IPS-18c (cell line): ENCODE measurements around the gene MUL1.
"Not testable (repeated sequence)": the region's sequence is repeated elsewhere in the genome, so short reads cannot be mapped to it uniquely, and the experiment has no call there.

Experiments used
- H3K4me3 ChIP-seq: 2 replicates; pipeline ENCODE4 v1.7.0; 2013; ENCODE audit warnings: low read depth, mild to moderate bottlenecking, low read length, moderate library complexity; ENCODE audit not compliant: insufficient read depth
- H3K9me3 ChIP-seq: one replicate; pipeline ENCODE4 v1.6.1; 2013; ENCODE audit warnings: mild to moderate bottlenecking, low read length, moderate library complexity; ENCODE audit not compliant: control insufficient read depth, insufficient read depth

Gene MUL1

DNA sequence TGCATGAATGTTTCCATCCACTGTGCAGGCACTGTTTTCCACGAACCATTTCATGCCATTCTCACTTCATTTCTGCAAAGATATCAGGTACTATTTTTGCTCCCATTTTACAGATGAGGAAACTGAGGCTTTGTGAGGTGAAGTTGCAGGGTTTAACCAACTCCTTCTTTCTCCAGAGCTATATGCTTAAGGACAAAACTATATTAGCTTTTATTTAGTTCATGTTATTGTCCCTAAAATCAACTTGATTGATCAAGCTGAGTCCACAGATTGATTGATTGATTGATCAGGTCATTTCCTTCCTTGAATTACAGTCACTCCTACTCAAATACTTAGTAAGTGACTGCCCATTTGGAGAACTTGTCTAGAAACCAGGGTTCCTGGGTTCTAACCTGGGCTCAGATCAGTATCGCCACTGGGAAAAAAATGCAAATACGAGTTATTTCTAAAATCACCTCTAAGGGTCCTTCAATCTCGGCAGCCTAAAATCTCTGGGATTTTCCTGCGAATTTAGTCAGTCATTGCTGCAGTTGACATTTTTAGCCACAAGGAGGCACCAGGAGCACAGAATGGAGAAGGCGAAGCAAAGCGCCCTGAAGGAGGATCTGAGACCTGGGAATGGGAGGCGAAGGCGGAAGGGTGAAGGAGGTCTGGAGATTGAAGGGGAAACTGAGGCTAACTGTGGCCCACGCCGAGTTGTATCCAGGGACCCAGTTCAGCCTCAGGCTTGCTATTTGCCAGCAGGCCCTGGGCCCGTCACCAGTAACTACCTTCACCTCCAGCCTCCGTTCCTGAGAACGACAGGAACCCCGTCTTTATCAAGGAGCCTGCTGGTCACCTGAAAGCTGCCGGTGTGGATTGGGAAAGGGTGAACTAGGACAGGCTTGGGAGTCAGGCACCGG, 14.3 kb upstream of the MUL1 start:
- no peaks in the 10 kb centered on the region for H3K9me3 ChIP-seq
- no peak overlapping the region for H3K4me3 ChIP-seq

- not testable (repeated sequence) for H3K4me3 ChIP-seq, H3K9me3 ChIP-seq
These were observed 11.8 kb upstream of the MUL1 start for GRCh38 chr1:20519609-20520262.

GRCh38 chr1:20511518-20512428, 3.8 kb upstream of the MUL1 start:
- H3K4me3 ChIP-seq: no peak overlapping the region
- no peaks in the 10 kb centered on the region for H3K9me3 ChIP-seq

- no peaks in the 10 kb centered on the region for H3K9me3 ChIP-seq
- H3K4me3 ChIP-seq: peak overlapping the region; percentile 77
These were observed 440 bp upstream of the MUL1 start for GRCh38 chr1:20508411-20508771.

DNA sequence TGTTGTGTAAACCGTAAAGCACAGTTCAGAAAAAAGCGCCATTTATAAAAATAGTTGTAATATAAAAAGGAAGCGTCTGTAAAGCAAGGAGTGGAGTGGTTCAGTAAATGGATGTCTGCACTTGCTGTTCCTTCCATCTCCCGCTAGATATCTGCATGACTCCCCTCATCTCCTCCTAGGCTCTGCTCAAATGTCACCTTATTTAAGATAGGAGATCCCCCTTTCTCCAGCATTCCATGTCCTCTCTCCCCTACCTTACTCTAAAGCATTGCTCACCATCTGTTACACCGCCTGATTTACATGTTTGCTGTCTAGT, 745 bp downstream of the MUL1 start:
- Histone ChIP-seq H3K4me3 (peak overlapping the region; percentile 77), H3K9me3 (no peaks in the 10 kb centered on the region)

DNA sequence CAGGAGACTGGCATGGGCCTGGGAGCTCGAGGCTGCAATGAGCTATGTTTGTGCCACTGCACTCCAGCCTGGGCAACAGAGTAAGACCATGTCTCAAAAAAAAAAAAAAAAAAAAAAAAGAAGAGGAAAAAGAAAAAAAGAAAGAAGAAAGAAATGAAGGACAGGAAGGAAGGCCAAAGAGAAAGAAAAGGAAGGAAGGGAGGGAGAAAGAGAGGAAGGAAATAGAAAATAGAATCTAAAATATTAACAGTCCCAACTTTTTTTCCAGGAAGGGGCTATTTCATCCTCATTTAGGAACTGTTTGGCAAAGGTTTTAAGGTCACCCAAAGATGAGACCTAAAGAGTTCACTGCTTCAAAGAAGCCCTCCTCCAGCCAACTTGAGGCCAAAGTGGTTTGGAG, 2.5 kb downstream of the MUL1 start:
- Histone ChIP-seq H3K4me3 (no peak overlapping the region), H3K9me3 (no peaks in the 10 kb centered on the region)

DNA sequence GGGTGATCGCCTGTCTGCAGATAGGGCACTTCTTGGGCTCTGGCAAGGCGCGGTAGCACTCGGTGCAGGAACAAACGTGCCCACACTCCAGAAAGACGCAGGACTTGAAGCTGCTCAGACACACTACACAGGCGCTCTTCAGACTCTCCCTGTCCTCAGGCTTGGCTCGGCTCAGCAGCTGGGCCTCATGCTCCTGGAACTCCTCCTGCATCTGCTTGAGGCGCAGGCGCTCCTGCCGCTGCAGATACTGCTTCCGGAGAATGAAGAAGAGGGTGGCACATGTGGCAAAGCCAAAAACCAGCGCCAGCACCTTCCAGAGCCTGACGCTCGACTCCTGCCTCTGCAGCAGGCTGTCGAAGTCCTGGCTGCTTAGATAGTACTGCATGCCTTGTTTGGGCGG, 7.2 kb downstream of the MUL1 start:
- Histone ChIP-seq H3K4me3 (no peak overlapping the region), H3K9me3 (no peaks in the 10 kb centered on the region)

- H3K4me3 ChIP-seq: no peak overlapping the region
- H3K9me3 ChIP-seq: no peaks in the 10 kb centered on the region
These were observed 8.2 kb downstream of the MUL1 start for GRCh38 chr1:20499718-20500117.

- H3K4me3 ChIP-seq: no peak overlapping the region
- H3K9me3 ChIP-seq: no peaks in the 10 kb centered on the region
These were observed 8.8 kb downstream of the MUL1 start for GRCh38 chr1:20499105-20499504.

DNA sequence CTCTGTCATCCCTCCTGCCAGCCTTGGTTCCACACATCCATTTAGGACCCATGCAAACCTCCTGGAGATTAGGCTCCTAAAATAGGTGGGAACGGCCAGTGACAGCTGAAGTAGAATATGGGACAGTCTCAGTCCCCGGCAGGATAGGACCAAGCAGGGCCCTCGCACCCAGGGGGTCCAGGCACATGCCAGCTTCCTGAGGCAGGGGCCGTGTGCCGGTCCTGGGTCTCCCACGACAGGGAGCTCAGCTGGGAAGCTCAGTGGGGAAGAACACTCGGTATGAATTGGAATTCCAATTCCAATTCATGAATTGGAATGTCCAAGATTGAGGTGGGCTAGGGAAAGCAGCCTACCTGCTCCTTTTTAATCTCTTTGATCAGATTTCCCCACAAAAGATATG, 9.8 kb downstream of the MUL1 start:
- Histone ChIP-seq H3K9me3 (no peaks in the 10 kb centered on the region), H3K4me3 (no peak overlapping the region)

- H3K9me3 ChIP-seq: no peaks in the 10 kb centered on the region
- no peak overlapping the region for H3K4me3 ChIP-seq
These were observed 10.4 kb downstream of the MUL1 start for GRCh38 chr1:20497506-20497905.

DNA sequence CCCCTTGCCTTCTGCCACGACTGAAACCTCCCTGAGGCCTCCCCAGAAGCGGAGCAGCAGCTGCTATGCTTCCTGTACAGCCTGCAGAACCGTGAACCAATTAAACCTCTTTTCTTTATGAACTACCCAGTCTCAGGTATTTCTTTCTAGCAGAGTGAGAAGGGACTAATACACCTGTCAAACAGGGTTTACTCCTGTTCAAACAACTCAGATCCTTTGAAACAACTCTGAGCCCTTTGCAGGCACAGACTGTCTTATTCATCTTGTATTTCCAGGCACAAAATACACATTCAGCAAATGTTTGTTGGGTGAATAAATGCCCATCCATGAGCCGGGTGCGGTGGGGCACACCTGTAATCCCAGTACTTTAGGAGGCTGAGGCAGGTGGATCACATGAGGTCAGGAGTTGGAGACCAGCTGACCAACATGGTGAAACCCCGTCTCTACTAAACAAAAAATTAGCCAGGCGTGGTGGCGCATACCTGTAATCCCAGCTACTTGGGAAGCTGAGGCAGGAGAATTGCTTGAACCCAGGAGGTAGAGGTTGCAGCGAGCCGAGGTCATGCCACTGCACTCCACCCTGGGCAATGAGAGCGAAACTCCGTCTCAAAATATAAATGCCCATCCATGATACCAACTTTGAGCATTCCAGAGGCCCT, 11.1 kb downstream of the MUL1 start:
- not testable (repeated sequence) for H3K4me3 ChIP-seq, H3K9me3 ChIP-seq

- Histone ChIP-seq H3K9me3 (no peaks in the 10 kb centered on the region), H3K4me3 (no peak overlapping the region)
These were observed 11.7 kb downstream of the MUL1 start for GRCh38 chr1:20496241-20496661.

- Histone ChIP-seq H3K4me3 (no peak overlapping the region), H3K9me3 (no peaks in the 10 kb centered on the region)
These were observed 12.3 kb downstream of the MUL1 start for GRCh38 chr1:20495661-20496060.

- H3K9me3 ChIP-seq: no peaks in the 10 kb centered on the region
These were observed 13.2 kb downstream of the MUL1 start for GRCh38 chr1:20494609-20495311.

DNA sequence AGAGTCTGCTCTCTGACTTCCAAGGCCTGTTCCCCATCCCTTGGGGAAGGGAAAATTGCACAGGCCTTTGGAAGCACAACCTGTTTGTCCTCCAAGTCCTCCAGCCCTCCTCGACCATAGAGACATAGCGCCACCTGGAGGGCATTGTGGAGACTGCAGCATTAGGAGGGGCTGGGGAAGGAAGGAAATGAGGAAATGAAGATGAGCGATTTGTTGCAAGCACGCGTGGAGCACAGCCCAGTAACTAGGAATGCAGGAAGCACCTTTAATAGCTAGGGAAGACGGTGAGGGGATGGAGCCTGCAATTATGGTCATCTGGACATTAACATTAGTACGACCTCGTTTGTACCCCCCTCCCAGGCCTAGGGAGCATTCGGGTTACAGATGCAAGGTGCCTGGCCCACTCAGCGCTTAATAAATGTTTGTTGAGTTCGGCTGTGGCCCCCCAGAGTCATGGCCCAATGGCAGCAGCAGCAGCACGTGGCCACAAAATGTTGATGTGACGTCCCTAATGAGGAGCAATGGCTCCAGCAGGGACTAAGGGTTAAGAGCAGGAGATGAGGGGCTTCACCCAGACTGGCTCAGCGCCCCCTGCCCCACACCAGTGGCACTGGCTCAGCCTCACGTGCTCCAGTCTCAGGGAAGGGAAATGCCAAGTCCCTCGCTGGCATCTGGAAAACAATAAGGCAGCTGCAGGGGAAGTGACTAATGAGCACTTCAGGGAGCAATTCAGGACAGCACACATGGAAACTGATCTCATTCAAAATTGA, 13.9 kb downstream of the MUL1 start:
- Histone ChIP-seq H3K4me3 (peak overlapping the region; percentile 32; the same call in 1 of the 2 replicates), H3K9me3 (no peaks in the 10 kb centered on the region)

More at GRCh38 chr1:20494609-20495311, 13.2 kb downstream of the MUL1 start:
- no peak overlapping the region for H3K4me3 ChIP-seq
